SK-N-SH (cell line): Measurements from ENCODE around the gene PATL2. TPM values are rescaled to one million over a fixed set of nuclear protein-coding genes. Genes with fewer than 3 reads are reported as not detected.

Experiments used
- CTCF ChIA-PET: fragments of 300-600, 350-600 bp; formaldehyde crosslinking; extraction: SDS; loops from one replicate; lab custom pipeline; 2021; lab: Yijun Ruan, JAX
- POLR2A ChIA-PET: fragments of 350-600 bp; sonication (Branson Sonifier 250); formaldehyde crosslinking; extraction: SDS; loops from one replicate; lab custom pipeline; 2020; ENCODE audit warnings: antibody characterized with exemption, inconsistent platforms; lab: Yijun Ruan, JAX
- DNase-seq: peaks from one replicate; pipeline ENCODE4 v3.0.0; 2012
- H2AFZ ChIP-seq: fragments of 200-600 bp; sonication (generic); 2 replicates; pipeline ENCODE4 v1.8.1; 2016; ENCODE audit warnings: antibody characterized with exemption, mild to moderate bottlenecking, low read depth
- H3F3A ChIP-seq: fragments of 200-600 bp; sonication (generic); replicated peaks from 2 replicates; pipeline ENCODE3; 2016; ENCODE audit warnings: antibody characterized with exemption, mild to moderate bottlenecking; ENCODE audit not compliant: insufficient read depth
- H3K27ac ChIP-seq, 2 experiments: fragments of 200-500 bp in 1 of 2; fragments of 200-600 bp in 1 of 2; sonication (Bioruptor generic) in 1 of 2; sonication (generic), shearing (Covaris generic) in 1 of 2; 2 replicates each; pipeline versions ENCODE4 v1.5.1 to v1.6.1; 2014 to 2016; ENCODE audit warnings: low read depth in 2 of 2, inconsistent platforms in 1 of 2, low read length in 1 of 2, mild to moderate bottlenecking in 1 of 2, mixed read lengths in 1 of 2
- H3K27me3 ChIP-seq: fragments of 200-600 bp; sonication (generic), shearing (Covaris generic); 2 replicates; pipeline ENCODE4 v1.6.1; 2016; ENCODE audit warnings: mixed run types; ENCODE audit not compliant: insufficient read depth
- H3K36me3 ChIP-seq, 2 experiments: fragments of 200-500 bp in 1 of 2; fragments of 200-600 bp in 1 of 2; sonication (Bioruptor generic) in 1 of 2; sonication (generic) in 1 of 2; replicated peaks in 1 of 2; 2 replicates each; pipeline versions ENCODE3 to v1.5.1; 2014 to 2016; ENCODE audit warnings: low read length in 1 of 2, mild to moderate bottlenecking in 1 of 2; ENCODE audit not compliant: insufficient read depth in 2 of 2, control insufficient read depth in 1 of 2
- H3K4me1 ChIP-seq, 2 experiments: fragments of 200-500 bp in 1 of 2; fragments of 200-600 bp in 1 of 2; sonication (Bioruptor generic) in 1 of 2; sonication (generic), shearing (Covaris generic) in 1 of 2; 2 replicates each; pipeline versions ENCODE4 v1.5.1 to v1.6.1; 2014 to 2016; ENCODE audit warnings: low read depth in 1 of 2, low read length in 1 of 2, mixed run types in 1 of 2; ENCODE audit not compliant: insufficient read depth in 2 of 2, control insufficient read depth in 1 of 2
- H3K4me2 ChIP-seq: fragments of 200-600 bp; sonication (generic), shearing (Covaris generic); 2 replicates; pipeline ENCODE4 v1.6.1; 2017; ENCODE audit warnings: mixed run types
- H3K4me3 ChIP-seq, 2 experiments: fragments of 200-500 bp in 1 of 2; fragments of 200-600 bp in 1 of 2; sonication (Bioruptor generic) in 1 of 2; sonication (generic), shearing (Covaris generic) in 1 of 2; 2 replicates each; pipeline versions ENCODE4 v1.5.1 to v1.8.1; 2014 to 2016; ENCODE audit warnings: low read depth in 2 of 2, inconsistent platforms in 1 of 2, low read length in 1 of 2, mild to moderate bottlenecking in 1 of 2, mixed read lengths in 1 of 2, moderate library complexity in 1 of 2
- H3K79me2 ChIP-seq: fragments of 200-600 bp; sonication (generic); 2 replicates; pipeline ENCODE4 v1.8.1; 2017; ENCODE audit warnings: mild to moderate bottlenecking; ENCODE audit not compliant: insufficient read depth
- H3K9ac ChIP-seq: fragments of 200-600 bp; sonication (generic); 2 replicates; pipeline ENCODE4 v1.6.1; 2017; ENCODE audit warnings: mixed run types
- H3K9me2 ChIP-seq: fragments of 200-600 bp; sonication (generic); 2 replicates; pipeline ENCODE4 v1.6.1; 2017; ENCODE audit warnings: mixed run types
- H3K9me3 ChIP-seq: fragments of 200-600 bp; sonication (generic); 2 replicates; pipeline ENCODE4 v1.6.1; 2017; ENCODE audit warnings: mixed run types, mild to moderate bottlenecking, moderate library complexity
- H4K20me1 ChIP-seq: fragments of 200-600 bp; sonication (generic); 2 replicates; pipeline ENCODE4 v1.6.1; 2017; ENCODE audit warnings: mild to moderate bottlenecking, mixed run types; ENCODE audit not compliant: insufficient read depth
- ELF1 ChIP-seq: IDR thresholded peaks from 2 replicates; pipeline ENCODE4 v1.4.0; 2012
- FOXJ3 ChIP-seq: sonication (generic); formaldehyde crosslinking; IDR thresholded peaks from 2 replicates; pipeline ENCODE4 v1.5.1; 2020; ENCODE audit warnings: mild to moderate bottlenecking, missing genetic modification reagents
- JUND ChIP-seq: IDR thresholded peaks from 2 replicates; pipeline ENCODE4 v1.4.0; 2012
- NFIC ChIP-seq: IDR thresholded peaks from 2 replicates; pipeline ENCODE4 v1.4.0; 2012; ENCODE audit warnings: borderline replicate concordance
- NRF1 ChIP-seq: IDR thresholded peaks from 2 replicates; pipeline ENCODE4 v1.6.1; 2012; ENCODE audit warnings: low read depth, mild to moderate bottlenecking, low read length
- POLR2AphosphoS5 ChIP-seq: IDR thresholded peaks from 2 replicates; pipeline ENCODE4 v1.6.1; 2012; ENCODE audit warnings: low read depth, low read length
- RAD21 ChIP-seq: IDR thresholded peaks from 2 replicates; pipeline ENCODE4 v1.6.1; 2012; ENCODE audit warnings: mild to moderate bottlenecking, low read length
- TAF1 ChIP-seq: IDR thresholded peaks from 2 replicates; pipeline ENCODE4 v1.6.1; 2012; ENCODE audit warnings: low read depth, mild to moderate bottlenecking, low read length, moderate library complexity, borderline replicate concordance
- TCF12 ChIP-seq: IDR thresholded peaks from 2 replicates; pipeline ENCODE4 v1.4.0; 2012
- YY1 ChIP-seq: IDR thresholded peaks from 2 replicates; pipeline ENCODE4 v1.4.0; 2012; ENCODE audit warnings: low read depth, mild to moderate bottlenecking
- WGBS: methylation state at CpG from one replicate; pipeline ENCODE4 v1.1.6; 2017; ENCODE audit warnings: low lambda C conversion rate; 5-methylcytosine and 5-hydroxymethylcytosine counted together
- polyA plus RNA-seq, 3 experiments: library from polyadenylated mRNA; depleted of rRNA; stranded (reverse); fragments of >200 nt; gene quantifications; 2 replicates each; pipeline ENCODE4 v1.2.3, GENCODE V29; 2012
- TF ChIP-seq, protein P1 (sequence below): IDR thresholded peaks from 2 replicates; pipeline ENCODE4 v1.4.0; 2012; ENCODE audit warnings: low read depth
- TF ChIP-seq, protein P2 (sequence below): IDR thresholded peaks from 2 replicates; pipeline ENCODE4 v1.4.0; 2012; ENCODE audit warnings: low read depth, borderline replicate concordance
- TF ChIP-seq, protein P3 (sequence below): IDR thresholded peaks from 2 replicates; pipeline ENCODE4 v1.4.0; 2012; ENCODE audit warnings: low read depth, borderline replicate concordance
- TF ChIP-seq, protein P4 (sequence below): IDR thresholded peaks from 2 replicates; pipeline ENCODE4; 2012
- TF ChIP-seq, protein P5 (sequence below): fragments of 150-350 bp; IDR thresholded peaks from 2 replicates; pipeline ENCODE4 v1.6.1; 2016; ENCODE audit warnings: mild to moderate bottlenecking, low read depth, low read length
- TF ChIP-seq, protein P6 (sequence below): IDR thresholded peaks from 2 replicates; pipeline ENCODE4 v1.6.1; 2012; ENCODE audit warnings: mild to moderate bottlenecking, low read depth, low read length, moderate library complexity

The PATL2 gene
- polyA plus RNA-seq, 1 of the 3 experiments (the other 2 are of a cell fraction) = 0.31 TPM

DNA sequence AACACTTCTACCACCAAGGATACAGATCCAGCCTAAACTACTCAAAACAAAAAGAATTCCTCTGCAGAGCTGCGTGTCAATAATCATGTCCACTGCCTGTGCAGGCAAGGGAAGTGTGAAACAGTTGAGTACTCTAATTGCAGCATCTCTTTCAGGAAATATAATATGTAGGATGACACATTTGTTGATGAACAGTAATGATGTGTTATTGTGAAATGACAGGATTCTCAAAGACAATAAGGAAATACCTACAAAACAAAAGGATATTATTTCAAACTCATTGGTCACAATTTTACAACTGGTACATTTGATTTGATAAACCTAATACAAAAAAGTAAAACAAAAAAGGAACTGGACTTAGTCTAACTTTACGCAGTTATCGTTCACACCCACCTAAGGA, 52.1 kb downstream of the PATL2 start:
- Histone ChIP-seq H3K27ac (no peak overlapping the region), H4K20me1 (no peaks in the 10 kb centered on the region), H3K9me2 (no peaks in the 10 kb centered on the region), H3K4me1 (peaks cover 7% of the 10 kb centered on the region in 2 experiments; a peak in 3 of 4 replicates), H3K9me3 (no peaks in the 10 kb centered on the region), H3K79me2 (peaks cover 32% of the 10 kb centered on the region), H3K9ac (no peak overlapping the region), H3K4me3 (no peak overlapping the region), H3F3A (peaks cover 3% of the 10 kb centered on the region), H3K4me2 (no peak overlapping the region), H3K36me3 (peaks cover 45 to 48% of the 10 kb centered on the region in 2 experiments), H2AFZ (no peak overlapping the region), H3K27me3 (no peaks in the 10 kb centered on the region)
- CTCF ChIA-PET = interaction anchor here (1.5 kb wide), 1 partner anchor 81 kb away, joined by 3 read pairs; no protein-coding TSS in a partner anchor
- POLR2A ChIA-PET = no interaction called here
- WGBS = 98% methylated on average over 3 of the region's 3 CpGs
- no peak for DNase-seq
- TF ChIP-seq NFIC = no peak
- TF ChIP-seq, protein P1, sequence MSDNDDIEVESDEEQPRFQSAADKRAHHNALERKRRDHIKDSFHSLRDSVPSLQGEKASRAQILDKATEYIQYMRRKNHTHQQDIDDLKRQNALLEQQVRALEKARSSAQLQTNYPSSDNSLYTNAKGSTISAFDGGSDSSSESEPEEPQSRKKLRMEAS = no peak
- TF ChIP-seq, protein P2, sequence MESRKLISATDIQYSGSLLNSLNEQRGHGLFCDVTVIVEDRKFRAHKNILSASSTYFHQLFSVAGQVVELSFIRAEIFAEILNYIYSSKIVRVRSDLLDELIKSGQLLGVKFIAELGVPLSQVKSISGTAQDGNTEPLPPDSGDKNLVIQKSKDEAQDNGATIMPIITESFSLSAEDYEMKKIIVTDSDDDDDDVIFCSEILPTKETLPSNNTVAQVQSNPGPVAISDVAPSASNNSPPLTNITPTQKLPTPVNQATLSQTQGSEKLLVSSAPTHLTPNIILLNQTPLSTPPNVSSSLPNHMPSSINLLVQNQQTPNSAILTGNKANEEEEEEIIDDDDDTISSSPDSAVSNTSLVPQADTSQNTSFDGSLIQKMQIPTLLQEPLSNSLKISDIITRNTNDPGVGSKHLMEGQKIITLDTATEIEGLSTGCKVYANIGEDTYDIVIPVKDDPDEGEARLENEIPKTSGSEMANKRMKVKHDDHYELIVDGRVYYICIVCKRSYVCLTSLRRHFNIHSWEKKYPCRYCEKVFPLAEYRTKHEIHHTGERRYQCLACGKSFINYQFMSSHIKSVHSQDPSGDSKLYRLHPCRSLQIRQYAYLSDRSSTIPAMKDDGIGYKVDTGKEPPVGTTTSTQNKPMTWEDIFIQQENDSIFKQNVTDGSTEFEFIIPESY = no peak
- no peak for TF ChIP-seq POLR2AphosphoS5
- TF ChIP-seq RAD21 = no peak
- TF ChIP-seq, protein P3, sequence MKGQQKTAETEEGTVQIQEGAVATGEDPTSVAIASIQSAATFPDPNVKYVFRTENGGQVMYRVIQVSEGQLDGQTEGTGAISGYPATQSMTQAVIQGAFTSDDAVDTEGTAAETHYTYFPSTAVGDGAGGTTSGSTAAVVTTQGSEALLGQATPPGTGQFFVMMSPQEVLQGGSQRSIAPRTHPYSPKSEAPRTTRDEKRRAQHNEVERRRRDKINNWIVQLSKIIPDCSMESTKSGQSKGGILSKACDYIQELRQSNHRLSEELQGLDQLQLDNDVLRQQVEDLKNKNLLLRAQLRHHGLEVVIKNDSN = no peak
- TF ChIP-seq FOXJ3 (CRISPR knock-in tag) = no peak
- TF ChIP-seq NRF1 = no peak
- TF ChIP-seq, protein P4, sequence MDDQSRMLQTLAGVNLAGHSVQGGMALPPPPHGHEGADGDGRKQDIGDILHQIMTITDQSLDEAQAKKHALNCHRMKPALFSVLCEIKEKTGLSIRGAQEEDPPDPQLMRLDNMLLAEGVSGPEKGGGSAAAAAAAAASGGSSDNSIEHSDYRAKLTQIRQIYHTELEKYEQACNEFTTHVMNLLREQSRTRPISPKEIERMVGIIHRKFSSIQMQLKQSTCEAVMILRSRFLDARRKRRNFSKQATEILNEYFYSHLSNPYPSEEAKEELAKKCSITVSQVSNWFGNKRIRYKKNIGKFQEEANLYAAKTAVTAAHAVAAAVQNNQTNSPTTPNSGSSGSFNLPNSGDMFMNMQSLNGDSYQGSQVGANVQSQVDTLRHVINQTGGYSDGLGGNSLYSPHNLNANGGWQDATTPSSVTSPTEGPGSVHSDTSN = no peak
- TF ChIP-seq, protein P5, sequence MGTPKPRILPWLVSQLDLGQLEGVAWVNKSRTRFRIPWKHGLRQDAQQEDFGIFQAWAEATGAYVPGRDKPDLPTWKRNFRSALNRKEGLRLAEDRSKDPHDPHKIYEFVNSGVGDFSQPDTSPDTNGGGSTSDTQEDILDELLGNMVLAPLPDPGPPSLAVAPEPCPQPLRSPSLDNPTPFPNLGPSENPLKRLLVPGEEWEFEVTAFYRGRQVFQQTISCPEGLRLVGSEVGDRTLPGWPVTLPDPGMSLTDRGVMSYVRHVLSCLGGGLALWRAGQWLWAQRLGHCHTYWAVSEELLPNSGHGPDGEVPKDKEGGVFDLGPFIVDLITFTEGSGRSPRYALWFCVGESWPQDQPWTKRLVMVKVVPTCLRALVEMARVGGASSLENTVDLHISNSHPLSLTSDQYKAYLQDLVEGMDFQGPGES = no peak
- no peak for TF ChIP-seq JUND
- no peak for TF ChIP-seq TCF12
- no peak for TF ChIP-seq YY1
- TF ChIP-seq TAF1 = no peak
- TF ChIP-seq ELF1 = no peak
- TF ChIP-seq, protein P6, sequence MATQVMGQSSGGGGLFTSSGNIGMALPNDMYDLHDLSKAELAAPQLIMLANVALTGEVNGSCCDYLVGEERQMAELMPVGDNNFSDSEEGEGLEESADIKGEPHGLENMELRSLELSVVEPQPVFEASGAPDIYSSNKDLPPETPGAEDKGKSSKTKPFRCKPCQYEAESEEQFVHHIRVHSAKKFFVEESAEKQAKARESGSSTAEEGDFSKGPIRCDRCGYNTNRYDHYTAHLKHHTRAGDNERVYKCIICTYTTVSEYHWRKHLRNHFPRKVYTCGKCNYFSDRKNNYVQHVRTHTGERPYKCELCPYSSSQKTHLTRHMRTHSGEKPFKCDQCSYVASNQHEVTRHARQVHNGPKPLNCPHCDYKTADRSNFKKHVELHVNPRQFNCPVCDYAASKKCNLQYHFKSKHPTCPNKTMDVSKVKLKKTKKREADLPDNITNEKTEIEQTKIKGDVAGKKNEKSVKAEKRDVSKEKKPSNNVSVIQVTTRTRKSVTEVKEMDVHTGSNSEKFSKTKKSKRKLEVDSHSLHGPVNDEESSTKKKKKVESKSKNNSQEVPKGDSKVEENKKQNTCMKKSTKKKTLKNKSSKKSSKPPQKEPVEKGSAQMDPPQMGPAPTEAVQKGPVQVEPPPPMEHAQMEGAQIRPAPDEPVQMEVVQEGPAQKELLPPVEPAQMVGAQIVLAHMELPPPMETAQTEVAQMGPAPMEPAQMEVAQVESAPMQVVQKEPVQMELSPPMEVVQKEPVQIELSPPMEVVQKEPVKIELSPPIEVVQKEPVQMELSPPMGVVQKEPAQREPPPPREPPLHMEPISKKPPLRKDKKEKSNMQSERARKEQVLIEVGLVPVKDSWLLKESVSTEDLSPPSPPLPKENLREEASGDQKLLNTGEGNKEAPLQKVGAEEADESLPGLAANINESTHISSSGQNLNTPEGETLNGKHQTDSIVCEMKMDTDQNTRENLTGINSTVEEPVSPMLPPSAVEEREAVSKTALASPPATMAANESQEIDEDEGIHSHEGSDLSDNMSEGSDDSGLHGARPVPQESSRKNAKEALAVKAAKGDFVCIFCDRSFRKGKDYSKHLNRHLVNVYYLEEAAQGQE = no peak
